C4-2B (cell line): ENCODE results near the gene ACBD6.
A peak's percentile ranks its signal among the peaks of the same experiment; 100 is the strongest.

Experiments
- H3K27ac ChIP-seq: fragments of 450-650 bp; 2 replicates; pipeline ENCODE4 v1.5.1; 2017
- ZFX ChIP-seq: fragments of 450-650 bp; IDR thresholded peaks from 2 replicates; pipeline ENCODE4 v1.6.1; 2017
- TF ChIP-seq, protein P1 (sequence below): fragments of 450-650 bp; conservative IDR thresholded peaks from 2 replicates; pipeline ENCODE4 v1.5.1; 2017; ENCODE audit warnings: mild to moderate bottlenecking

The ACBD6 gene

DNA sequence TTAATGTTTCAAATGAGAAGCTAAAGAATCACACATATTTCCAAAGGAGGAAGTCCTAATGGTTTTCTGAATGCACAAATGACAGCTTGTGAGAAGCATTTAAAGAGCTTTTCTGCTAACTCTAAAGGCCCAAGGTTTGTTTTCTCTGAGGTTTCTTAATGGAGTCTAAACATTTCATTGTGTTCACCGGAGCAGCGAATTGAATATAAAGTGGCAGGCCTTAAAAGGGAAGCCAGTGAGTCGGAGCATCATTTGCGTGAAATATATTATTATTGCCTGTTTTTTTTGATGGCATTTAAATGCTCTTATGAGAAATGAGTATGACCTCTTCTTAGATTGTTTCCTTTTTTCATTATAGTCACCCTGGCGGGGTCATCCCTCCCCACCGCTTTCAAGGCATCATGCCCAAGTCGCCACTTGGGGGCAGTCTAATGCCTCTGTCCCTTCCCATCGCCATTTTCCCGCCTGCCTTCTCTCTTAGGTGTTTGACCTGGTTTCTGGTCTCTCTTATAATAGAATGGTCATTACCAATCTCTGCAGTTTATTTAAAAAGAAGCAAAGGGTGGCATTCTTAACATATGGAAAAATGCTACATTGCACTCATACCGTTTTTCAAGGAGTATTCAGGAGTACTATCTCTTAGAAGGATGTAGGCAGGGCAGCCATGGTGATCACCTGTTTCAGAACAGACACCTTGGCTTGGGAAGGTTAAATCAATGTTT is 31.1 kb upstream of the ACBD6 start:
- H3K27ac ChIP-seq = no peak overlapping the region
- TF ChIP-seq ZFX = no peak
- TF ChIP-seq, protein P1, sequence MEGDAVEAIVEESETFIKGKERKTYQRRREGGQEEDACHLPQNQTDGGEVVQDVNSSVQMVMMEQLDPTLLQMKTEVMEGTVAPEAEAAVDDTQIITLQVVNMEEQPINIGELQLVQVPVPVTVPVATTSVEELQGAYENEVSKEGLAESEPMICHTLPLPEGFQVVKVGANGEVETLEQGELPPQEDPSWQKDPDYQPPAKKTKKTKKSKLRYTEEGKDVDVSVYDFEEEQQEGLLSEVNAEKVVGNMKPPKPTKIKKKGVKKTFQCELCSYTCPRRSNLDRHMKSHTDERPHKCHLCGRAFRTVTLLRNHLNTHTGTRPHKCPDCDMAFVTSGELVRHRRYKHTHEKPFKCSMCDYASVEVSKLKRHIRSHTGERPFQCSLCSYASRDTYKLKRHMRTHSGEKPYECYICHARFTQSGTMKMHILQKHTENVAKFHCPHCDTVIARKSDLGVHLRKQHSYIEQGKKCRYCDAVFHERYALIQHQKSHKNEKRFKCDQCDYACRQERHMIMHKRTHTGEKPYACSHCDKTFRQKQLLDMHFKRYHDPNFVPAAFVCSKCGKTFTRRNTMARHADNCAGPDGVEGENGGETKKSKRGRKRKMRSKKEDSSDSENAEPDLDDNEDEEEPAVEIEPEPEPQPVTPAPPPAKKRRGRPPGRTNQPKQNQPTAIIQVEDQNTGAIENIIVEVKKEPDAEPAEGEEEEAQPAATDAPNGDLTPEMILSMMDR = peak; percentile 97

DNA sequence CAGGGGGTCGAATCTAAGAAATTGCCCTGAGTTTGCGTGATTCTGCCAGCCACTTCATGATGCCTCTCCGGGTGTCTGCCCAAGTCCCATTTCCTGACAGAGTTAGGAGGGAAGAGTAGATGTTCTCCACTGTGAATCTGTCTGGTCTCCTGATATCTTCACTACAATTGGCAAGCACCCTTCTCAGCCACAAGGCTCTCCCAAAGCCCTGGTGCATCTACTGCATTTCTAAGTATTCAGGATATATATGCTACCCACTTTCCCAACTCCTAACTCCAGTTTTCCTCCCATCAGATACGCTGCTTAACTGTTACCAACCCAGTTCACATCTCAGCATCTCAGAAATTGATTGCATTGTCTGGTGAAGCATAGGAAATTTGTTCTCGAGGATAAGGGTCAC is 30.5 kb upstream of the ACBD6 start:
- H3K27ac ChIP-seq = no peak overlapping the region
- TF ChIP-seq ZFX = no peak
- TF ChIP-seq, protein P1 = no peak

DNA sequence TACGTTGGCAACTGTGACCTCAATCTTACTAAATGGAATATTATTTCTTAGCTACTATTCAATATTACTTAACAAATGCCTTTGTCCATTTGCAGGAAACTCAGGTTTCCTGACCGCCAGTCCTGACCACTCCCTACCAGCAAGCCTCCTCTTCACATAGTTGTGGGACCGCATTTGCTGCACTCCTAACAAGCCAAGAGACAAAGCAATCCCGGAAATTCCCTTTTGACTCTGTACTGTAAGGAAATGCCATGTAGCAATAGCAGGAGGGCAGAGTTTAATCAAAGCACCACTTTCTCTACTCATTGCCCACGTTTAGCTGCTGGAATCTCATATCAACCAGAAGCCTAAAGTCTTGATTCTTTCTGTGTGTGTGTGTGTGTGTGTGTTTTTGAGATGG is 28.1 kb upstream of the ACBD6 start:
- no peak overlapping the region for H3K27ac ChIP-seq
- TF ChIP-seq, protein P1 = no peak
- no peak for TF ChIP-seq ZFX

DNA sequence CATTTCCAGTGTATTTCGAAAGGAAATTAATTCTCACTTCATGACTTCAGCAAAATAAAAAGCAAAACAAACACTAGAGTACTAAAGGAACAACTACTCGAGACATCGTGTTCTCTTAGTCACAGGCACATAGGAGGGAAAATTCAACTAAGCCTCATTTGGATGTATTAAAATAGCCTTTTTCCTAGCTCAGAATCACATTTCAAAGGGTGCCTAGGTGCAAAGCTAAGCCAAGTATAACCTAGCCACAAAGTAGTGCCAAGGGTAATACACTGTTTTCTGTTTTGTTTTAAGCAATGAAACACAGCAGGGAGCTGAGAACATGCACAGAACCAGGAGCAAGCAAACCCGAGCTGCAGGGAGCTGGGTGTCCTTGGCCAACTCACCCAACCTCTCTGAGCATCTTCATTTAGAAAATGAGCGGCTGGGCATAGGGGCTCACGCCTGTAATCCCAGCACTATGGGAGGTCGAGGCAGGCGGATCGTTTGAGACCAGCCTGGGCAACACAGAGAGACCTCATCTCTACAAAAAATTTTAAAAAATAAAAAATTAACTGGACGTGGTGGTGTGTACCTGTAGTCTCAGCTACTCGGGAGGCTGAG is 26.6 kb upstream of the ACBD6 start:
- TF ChIP-seq, protein P1 = no peak
- TF ChIP-seq ZFX = no peak
- peak overlapping the region; percentile 57 for H3K27ac ChIP-seq

DNA sequence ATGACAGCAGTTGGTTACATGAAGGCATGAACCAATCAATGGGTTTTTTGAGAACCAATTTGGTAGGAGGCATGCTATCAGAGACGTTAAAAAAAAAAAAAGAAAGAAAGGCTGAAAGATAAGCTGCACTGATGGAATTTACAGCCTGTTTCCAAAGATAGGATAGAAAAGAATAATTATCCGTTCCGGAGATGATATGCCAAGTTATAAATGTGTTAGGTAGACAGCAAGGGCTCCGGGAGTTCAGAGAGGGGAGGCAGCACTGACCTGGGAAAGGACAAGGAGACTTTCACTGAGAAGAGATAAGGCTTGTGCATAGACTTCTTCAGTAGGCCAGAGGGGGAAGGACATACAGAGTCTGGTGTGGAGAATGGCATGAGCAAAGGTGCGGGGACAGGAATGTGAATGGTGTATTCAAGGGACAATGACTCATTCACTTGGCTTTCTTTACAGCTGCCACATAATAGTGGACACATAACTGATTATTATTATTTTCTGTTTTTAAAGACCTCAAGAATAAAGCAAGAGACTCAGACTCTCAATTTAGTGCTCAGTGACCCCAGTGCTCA is 24.8 kb upstream of the ACBD6 start:
- no peak overlapping the region for H3K27ac ChIP-seq
- TF ChIP-seq, protein P1 = no peak
- no peak for TF ChIP-seq ZFX

DNA sequence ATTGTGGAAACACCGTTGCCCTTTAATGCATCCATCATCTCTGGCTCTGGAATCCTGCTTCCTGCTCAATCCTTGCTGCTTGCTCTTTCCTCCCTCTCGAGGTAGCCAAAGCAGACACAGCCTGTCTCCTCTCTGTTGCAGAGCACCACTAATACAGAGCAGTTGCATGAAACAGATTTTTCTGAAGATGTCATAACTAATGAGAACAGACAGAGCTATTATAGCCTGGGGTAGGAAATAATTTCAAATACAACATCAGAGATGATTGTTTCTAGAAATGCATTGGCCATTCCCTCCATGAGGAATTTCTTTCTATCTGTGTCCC is 23.3 kb upstream of the ACBD6 start:
- H3K27ac ChIP-seq = no peak overlapping the region
- TF ChIP-seq, protein P1 = no peak
- no peak for TF ChIP-seq ZFX

DNA sequence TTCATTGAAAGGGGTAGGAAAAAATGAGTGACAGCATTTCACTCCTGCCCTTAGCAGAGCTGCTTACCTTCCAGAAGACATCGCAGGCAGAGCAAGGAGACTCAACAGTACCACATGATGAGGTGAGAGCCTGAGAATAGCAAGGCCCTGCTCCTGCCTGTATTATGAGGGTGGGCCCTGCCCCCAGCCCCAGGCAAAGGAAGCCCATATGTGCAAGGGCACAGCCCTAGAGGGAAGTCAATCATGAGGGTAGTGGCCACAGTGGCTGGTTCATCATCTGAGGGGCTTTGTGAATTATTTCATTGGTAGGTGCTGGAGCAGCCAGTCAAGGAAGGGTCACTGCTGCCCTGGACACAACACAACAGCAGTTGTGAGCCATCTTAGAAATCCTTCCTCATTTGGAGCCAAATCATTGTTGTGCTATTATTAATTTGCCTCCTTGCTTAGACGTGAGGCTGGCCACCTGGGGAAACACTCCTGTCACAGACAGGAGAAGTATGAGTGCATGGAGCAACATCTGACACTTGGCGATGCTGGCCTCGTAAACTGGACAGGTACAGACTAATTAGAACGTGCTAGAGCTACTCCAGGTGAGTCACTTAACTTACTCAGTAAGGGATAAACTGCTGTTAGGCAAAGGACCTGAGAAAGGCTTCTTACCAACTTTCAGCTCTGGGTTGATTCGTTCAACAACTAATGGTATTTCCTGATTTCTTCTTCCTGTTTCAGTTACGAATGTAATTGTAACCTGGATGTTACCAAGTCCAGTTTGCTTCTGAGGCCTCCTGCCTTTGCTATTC is 22.7 kb upstream of the ACBD6 start:
- TF ChIP-seq, protein P1 = no peak
- TF ChIP-seq ZFX = no peak
- no peak overlapping the region for H3K27ac ChIP-seq
